GM04504 (cell line): Measurements from ENCODE around the gene MEX3A.
"Not testable (repeated sequence)": the region's sequence is repeated elsewhere in the genome, so short reads cannot be mapped to it uniquely, and the experiment has no call there.

Experiments
- DNase-seq: peaks from one replicate; pipeline ENCODE4 v3.0.0-alpha.2; 2012; ENCODE audit warnings: low read depth

MEX3A gene

DNA sequence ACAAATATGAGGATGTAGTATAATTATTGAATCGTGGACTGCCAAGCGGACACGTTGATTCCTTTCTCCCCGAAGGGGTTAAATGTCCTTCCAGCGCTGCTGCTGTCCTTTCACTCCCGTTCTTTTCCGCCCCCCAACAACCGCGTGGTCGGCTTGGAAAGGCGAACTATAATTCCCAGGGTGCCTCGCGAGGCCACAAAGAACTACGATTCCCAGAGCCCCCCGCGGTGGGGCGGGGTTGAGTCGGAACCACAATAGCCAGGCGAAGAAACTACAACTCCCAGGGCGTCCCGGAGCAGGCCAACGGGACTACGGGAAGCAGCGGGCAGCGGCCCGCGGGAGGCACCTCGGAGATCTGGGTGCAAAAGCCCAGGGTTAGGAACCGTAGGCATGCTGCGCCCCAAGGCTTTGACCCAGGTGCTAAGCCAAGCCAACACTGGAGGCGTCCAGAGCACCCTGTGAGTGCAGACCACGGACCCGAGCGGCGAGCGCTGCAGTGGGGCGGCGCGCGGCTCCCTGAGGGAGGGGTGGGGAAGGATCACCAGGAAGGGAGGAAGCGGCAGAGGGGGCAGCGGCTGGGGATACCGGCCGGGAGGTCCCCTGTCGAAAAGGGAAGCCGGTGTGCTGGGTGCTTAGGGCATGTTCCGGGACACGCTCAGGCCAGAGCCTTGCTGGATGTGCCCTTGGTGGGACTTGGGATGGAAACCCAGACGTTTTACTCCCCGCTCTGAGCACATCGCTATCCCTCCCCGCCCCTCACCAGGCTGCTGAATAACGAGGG lies 27.6 kb downstream of the MEX3A start, which contains the start of gene LAMTOR2:
TSS of gene LAMTOR2 (plus strand) at position 283 of the 781 bp plus-strand sequence. CDS start at position 391, 108 bp downstream.
- peak; percentile 94 for DNase-seq

- DNase-seq = peak; percentile 72
These were observed 28.3 kb downstream of the MEX3A start, which contains the start of gene UBQLN4 for GRCh38 chr1:156053768-156054499. TSS of gene UBQLN4 (minus strand) at chr1:156053798. CDS start at chr1:156053701, 97 bp downstream.

- no peak for DNase-seq
These were observed 29.1 kb downstream of the MEX3A start for GRCh38 chr1:156052862-156053767.

DNA sequence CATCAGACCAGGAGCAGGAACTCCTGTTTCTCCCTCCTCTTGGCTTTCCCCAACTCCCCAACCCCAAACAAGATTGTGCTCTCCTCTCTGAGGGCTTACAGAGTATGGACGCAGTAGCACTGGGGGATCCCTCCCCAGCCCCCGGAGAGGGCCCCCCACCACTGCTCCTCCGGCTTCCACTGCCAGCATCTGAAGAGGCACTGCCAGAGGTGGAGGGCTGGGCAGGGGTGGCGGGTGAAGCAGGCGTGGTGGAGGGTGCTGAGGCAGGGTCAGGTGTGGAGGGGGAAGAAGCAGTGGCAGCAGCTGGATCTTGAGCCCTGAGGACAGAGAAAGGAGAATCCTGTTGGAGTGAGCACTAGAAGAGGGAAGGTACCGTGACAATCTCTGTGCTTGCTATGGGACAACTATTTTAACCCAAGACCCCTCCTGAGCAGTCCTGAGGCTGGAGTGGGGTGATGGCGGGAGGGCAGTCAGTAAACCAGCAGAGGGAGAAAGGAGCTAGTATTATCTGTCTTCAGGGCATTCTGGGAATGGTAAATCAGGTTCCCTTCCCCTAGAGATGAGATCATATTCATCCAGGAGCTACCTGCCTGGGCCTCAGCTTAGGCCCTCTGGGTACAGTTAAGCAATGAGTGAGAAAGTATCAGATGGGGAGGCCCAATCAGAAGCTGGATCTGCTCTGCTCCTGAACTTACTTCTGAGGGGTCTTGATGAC lies 31.1 kb downstream of the MEX3A start:
- no peak for DNase-seq

GRCh38 chr1:156050376-156050775 lies 31.9 kb downstream of the MEX3A start:
- no peak for DNase-seq

- no peak for DNase-seq
These were observed 33.5 kb downstream of the MEX3A start for GRCh38 chr1:156048663-156049258.

DNA sequence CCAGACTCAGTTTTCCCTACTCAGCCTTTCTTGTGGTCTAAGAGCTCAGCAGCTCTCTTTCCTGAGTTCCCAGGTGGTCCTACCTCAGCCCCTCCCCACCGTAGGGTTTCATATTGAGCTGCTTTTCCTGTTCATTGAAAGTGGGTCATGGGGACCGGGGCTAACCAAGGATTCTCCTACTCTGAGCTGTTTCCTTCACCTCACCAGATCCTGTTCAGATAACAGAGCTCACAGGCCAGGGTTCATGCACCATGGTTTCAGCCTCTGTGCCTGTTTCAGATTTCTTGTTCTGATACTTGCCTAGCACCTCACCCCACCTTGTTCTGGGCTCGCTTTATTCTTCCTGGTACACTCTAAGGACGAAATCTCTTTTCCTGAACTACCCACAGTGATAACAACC lies 37.2 kb downstream of the MEX3A start:
- no peak for DNase-seq

- DNase-seq = no peak
These were observed 39.4 kb downstream of the MEX3A start for GRCh38 chr1:156042828-156043227.

DNA sequence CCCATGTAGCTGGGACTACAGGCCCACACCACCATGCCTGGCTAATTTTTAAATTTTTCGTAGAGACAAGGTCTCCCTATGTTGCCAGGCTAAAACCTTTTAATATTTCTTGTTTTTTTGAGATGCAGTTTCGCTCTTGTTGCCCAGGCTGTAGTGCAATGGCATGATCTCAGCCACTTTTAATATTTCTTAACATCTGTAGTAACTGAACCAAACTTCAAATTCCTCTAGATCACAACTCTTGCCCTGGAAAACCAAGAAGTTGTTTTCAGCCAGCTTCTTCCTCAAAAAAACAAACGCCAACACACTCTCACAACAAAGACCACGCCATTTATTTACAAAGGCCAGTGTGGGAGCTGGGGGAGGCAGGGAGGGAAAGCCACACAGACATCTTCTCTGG lies 47.3 kb downstream of the MEX3A start:
- DNase-seq = not testable (repeated sequence)

DNA sequence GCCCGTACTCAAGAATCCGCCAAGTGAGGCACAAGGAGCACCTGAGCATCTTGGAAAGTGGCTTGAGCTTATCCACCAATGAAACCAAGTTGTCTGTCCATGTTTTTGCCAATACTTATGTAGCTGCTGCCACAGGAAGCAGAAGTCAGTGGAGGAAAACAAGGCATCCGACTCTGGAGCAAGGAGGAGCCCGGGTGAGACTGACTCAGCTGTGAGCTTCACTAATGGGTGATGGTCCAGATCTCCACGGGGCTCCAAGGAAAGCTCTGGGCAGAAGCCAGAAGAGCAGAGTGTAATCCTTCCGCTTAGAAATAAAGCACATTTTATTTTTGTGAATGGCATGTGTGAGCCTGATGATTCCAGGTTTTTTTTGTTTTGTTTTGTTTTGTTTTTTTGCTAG lies 49.3 kb downstream of the MEX3A start:
- no peak for DNase-seq

GRCh38 chr1:156026588-156026987 lies 55.7 kb downstream of the MEX3A start:
- no peak for DNase-seq

GRCh38 chr1:156025876-156026275 lies 56.4 kb downstream of the MEX3A start:
- DNase-seq = no peak

DNA sequence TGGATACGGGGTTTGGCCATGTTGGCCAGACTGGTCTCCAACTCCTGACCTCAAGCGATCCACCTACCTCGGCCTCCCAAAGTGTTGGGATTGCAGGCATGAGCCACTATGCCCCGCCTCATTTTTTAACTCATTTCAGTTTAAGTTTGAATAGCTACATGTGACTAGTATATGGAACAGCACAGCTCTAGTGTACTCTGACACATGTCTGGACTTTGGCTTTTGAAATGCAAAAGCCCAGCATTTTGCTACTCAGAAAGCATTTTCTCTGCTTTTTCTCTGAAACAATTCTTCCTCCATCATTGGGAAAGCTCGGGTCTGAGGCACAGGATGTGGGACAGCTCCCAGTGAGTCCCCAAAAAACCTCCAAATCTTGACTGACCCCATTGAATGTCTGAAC lies 57.5 kb downstream of the MEX3A start:
- DNase-seq = no peak
